ENCODE measurements around the gene CHRNB2.
A peak's percentile ranks its signal among the peaks of the same experiment; 100 is the strongest.

Gene CHRNB2

GRCh38 chr1:154547105-154547732 lies 20.4 kb upstream of the CHRNB2 start:
- H3K27me3 Mint-ChIP-seq, result no peaks in the 10 kb centered on the region
- peaks cover 28% of the 10 kb centered on the region for H3K4me1 Mint-ChIP-seq
- H3K9me3 Mint-ChIP-seq, result no peaks in the 10 kb centered on the region
- H3K27ac Mint-ChIP-seq, result no peak overlapping the region
- no peak overlapping the region for H3K4me3 Mint-ChIP-seq
- no peak for DNase-seq
- no peak for ATAC-seq

GRCh38 chr1:154548028-154548427 lies 19.6 kb upstream of the CHRNB2 start:
- ATAC-seq, result no peak
- Mint-ChIP-seq H3K4me1 (peaks cover 28% of the 10 kb centered on the region), H3K27me3 (no peaks in the 10 kb centered on the region), H3K9me3 (no peaks in the 10 kb centered on the region), H3K4me3 (no peak overlapping the region), H3K27ac (no peak overlapping the region)
- DNase-seq, result no peak

GRCh38 chr1:154549202-154549770 lies 18.3 kb upstream of the CHRNB2 start:
- no peak for DNase-seq
- Mint-ChIP-seq H3K27me3 (no peaks in the 10 kb centered on the region), H3K4me3 (no peak overlapping the region), H3K4me1 (peaks cover 34% of the 10 kb centered on the region), H3K9me3 (no peaks in the 10 kb centered on the region), H3K27ac (peak overlapping the region in 1 of 2 donors; percentile 31)
- no peak for ATAC-seq

- H3K27me3 Mint-ChIP-seq, result no peaks in the 10 kb centered on the region
- peaks cover 39% of the 10 kb centered on the region for H3K4me1 Mint-ChIP-seq
- ATAC-seq, result no peak
- H3K9me3 Mint-ChIP-seq, result no peaks in the 10 kb centered on the region
- H3K27ac Mint-ChIP-seq, result peak overlapping the region; percentile 6 to 29
- DNase-seq, result no peak
- no peak overlapping the region for H3K4me3 Mint-ChIP-seq
Observed at GRCh38 chr1:154550070-154550469, 17.5 kb upstream of the CHRNB2 start.

- Mint-ChIP-seq H3K27ac (no peak overlapping the region), H3K4me3 (no peak overlapping the region), H3K4me1 (peaks cover 44% of the 10 kb centered on the region), H3K9me3 (no peaks in the 10 kb centered on the region), H3K27me3 (no peaks in the 10 kb centered on the region)
- no peak for DNase-seq
- no peak for ATAC-seq
Observed at GRCh38 chr1:154550657-154551056, 16.9 kb upstream of the CHRNB2 start.

GRCh38 chr1:154551474-154551873 lies 16.1 kb upstream of the CHRNB2 start:
- no peak for ATAC-seq
- Mint-ChIP-seq H3K27me3 (no peaks in the 10 kb centered on the region), H3K4me1 (peaks cover 52% of the 10 kb centered on the region), H3K4me3 (no peak overlapping the region), H3K9me3 (no peaks in the 10 kb centered on the region), H3K27ac (no peak overlapping the region)
- DNase-seq, result no peak

- no peaks in the 10 kb centered on the region for H3K9me3 Mint-ChIP-seq
- H3K27ac Mint-ChIP-seq, result no peak overlapping the region
- ATAC-seq (no peak), DNase-seq (no peak)
- H3K4me3 Mint-ChIP-seq, result no peak overlapping the region
- H3K4me1 Mint-ChIP-seq, result peaks cover 58% of the 10 kb centered on the region
- no peaks in the 10 kb centered on the region for H3K27me3 Mint-ChIP-seq
Observed at GRCh38 chr1:154552036-154552435, 15.5 kb upstream of the CHRNB2 start.

- H3K27me3 Mint-ChIP-seq, result no peaks in the 10 kb centered on the region
- no peak overlapping the region for H3K27ac Mint-ChIP-seq
- H3K4me1 Mint-ChIP-seq, result peaks cover 66% of the 10 kb centered on the region
Observed at GRCh38 chr1:154553056-154554030, 14.2 kb upstream of the CHRNB2 start.

GRCh38 chr1:154556422-154556821 lies 11.2 kb upstream of the CHRNB2 start:
- DNase-seq (no peak), ATAC-seq (no peak)
- Mint-ChIP-seq H3K4me1 (peaks cover 54% of the 10 kb centered on the region), H3K27ac (peak overlapping the region in 1 of 2 donors; percentile 72), H3K27me3 (no peaks in the 10 kb centered on the region), H3K9me3 (no peaks in the 10 kb centered on the region), H3K4me3 (peak overlapping the region; percentile 86)

More at GRCh38 chr1:154553056-154554030, 14.2 kb upstream of the CHRNB2 start:
- H3K9me3 Mint-ChIP-seq, result no peaks in the 10 kb centered on the region
- ATAC-seq, result no peak
- no peak overlapping the region for H3K4me3 Mint-ChIP-seq
- DNase-seq, result no peak

GRCh38 chr1:154557248-154557938 lies 10.2 kb upstream of the CHRNB2 start:
- H3K4me3 Mint-ChIP-seq, result peak overlapping the region; percentile 86
- no peak for ATAC-seq
- no peaks in the 10 kb centered on the region for H3K9me3 Mint-ChIP-seq
- peak overlapping the region; percentile 78 to 86 for H3K27ac Mint-ChIP-seq
- peaks cover 49% of the 10 kb centered on the region for H3K4me1 Mint-ChIP-seq
- DNase-seq, result no peak
- H3K27me3 Mint-ChIP-seq, result no peaks in the 10 kb centered on the region

- ATAC-seq (peak; percentile 5), DNase-seq (peak in 1 of 2 donors; percentile 46)
- H3K4me3 Mint-ChIP-seq, result peak within 1 kb of the TSS; percentile 89 to 95
- peak within 1 kb of the TSS; percentile 91 to 95 for H3K27ac Mint-ChIP-seq
- no peaks in the 10 kb centered on the region for H3K9me3 Mint-ChIP-seq
- peaks cover 49% of the 10 kb centered on the region for H3K4me1 Mint-ChIP-seq
- no peaks in the 10 kb centered on the region for H3K27me3 Mint-ChIP-seq
Observed at GRCh38 chr1:154557939-154558719, 9.4 kb upstream of the CHRNB2 start, which contains the start of gene UBE2Q1. TSS of gene UBE2Q1 (minus strand) at chr1:154558662. CDS start at chr1:154558553, 109 bp downstream.

GRCh38 chr1:154558720-154559465 lies 8.7 kb upstream of the CHRNB2 start:
- H3K9me3 Mint-ChIP-seq, result no peaks in the 10 kb centered on the region
- ATAC-seq, result peak; percentile 98

GRCh38 chr1:154559466-154560044 lies 8.0 kb upstream of the CHRNB2 start:
- H3K9me3 Mint-ChIP-seq, result no peaks in the 10 kb centered on the region
- peaks cover 42% of the 10 kb centered on the region for H3K4me1 Mint-ChIP-seq
- peak overlapping the region in 1 of 2 donors; percentile 91 for H3K27ac Mint-ChIP-seq
- DNase-seq, result peak; percentile 80 to 86
- H3K27me3 Mint-ChIP-seq, result no peaks in the 10 kb centered on the region
- ATAC-seq, result peak; percentile 61
- H3K4me3 Mint-ChIP-seq, result peak overlapping the region; percentile 89 to 95

More at GRCh38 chr1:154558720-154559465, 8.7 kb upstream of the CHRNB2 start:
- H3K4me1 Mint-ChIP-seq, result peaks cover 43% of the 10 kb centered on the region
- no peaks in the 10 kb centered on the region for H3K27me3 Mint-ChIP-seq
- H3K4me3 Mint-ChIP-seq, result peak overlapping the region; percentile 89 to 95
- DNase-seq, result peak; percentile 99 to 100
- peak overlapping the region; percentile 91 to 95 for H3K27ac Mint-ChIP-seq

- no peak for DNase-seq
- no peaks in the 10 kb centered on the region for H3K9me3 Mint-ChIP-seq
- peaks cover 33% of the 10 kb centered on the region for H3K27me3 Mint-ChIP-seq
- peaks cover 13% of the 10 kb centered on the region for H3K4me1 Mint-ChIP-seq
- no peak overlapping the region for H3K4me3 Mint-ChIP-seq
- no peak overlapping the region for H3K27ac Mint-ChIP-seq
- no peak for ATAC-seq
Observed at GRCh38 chr1:154565876-154566275, 1.7 kb upstream of the CHRNB2 start.

Data from stimulated activated naive CD8-positive, alpha-beta T cell treated with anti-CD3 and anti-CD28 coated beads, Interleukin-15, amount 100 ng/mL, for 72 hours (primary cell).